PC-3 (cell line): ENCODE data around the gene RNF7.

Source experiments
- EZH2 ChIP-seq: fragments of 300-600 bp; sonication (generic); IDR thresholded peaks from one replicate; pipeline ENCODE4 v1.6.1; 2017; ENCODE audit warnings: antibody characterized with exemption, mild to moderate bottlenecking, low read length; ENCODE audit not compliant: unreplicated experiment
- EZH2phosphoT487 ChIP-seq: fragments of 300-600 bp; sonication (generic); IDR thresholded peaks from 2 replicates; pipeline ENCODE4 v1.6.1; 2018; ENCODE audit warnings: mild to moderate bottlenecking, antibody characterized with exemption, low read length, borderline replicate concordance
- TF ChIP-seq, protein P1 (sequence below): fragments of 300-600 bp; sonication (generic); conservative IDR thresholded peaks from 2 replicates; pipeline ENCODE4 v1.5.1; 2017; ENCODE audit warnings: antibody characterized with exemption, low read depth, mild to moderate bottlenecking, low read length

GRCh38 chr3:141784096-141784495 lies 46.0 kb downstream of the RNF7 start:
- TF ChIP-seq, protein P1, sequence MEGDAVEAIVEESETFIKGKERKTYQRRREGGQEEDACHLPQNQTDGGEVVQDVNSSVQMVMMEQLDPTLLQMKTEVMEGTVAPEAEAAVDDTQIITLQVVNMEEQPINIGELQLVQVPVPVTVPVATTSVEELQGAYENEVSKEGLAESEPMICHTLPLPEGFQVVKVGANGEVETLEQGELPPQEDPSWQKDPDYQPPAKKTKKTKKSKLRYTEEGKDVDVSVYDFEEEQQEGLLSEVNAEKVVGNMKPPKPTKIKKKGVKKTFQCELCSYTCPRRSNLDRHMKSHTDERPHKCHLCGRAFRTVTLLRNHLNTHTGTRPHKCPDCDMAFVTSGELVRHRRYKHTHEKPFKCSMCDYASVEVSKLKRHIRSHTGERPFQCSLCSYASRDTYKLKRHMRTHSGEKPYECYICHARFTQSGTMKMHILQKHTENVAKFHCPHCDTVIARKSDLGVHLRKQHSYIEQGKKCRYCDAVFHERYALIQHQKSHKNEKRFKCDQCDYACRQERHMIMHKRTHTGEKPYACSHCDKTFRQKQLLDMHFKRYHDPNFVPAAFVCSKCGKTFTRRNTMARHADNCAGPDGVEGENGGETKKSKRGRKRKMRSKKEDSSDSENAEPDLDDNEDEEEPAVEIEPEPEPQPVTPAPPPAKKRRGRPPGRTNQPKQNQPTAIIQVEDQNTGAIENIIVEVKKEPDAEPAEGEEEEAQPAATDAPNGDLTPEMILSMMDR: no peak
- TF ChIP-seq EZH2phosphoT487 (no peak), EZH2 (no peak)
